LHCN-M2 (cell line): ENCODE results near the gene SLC13A2. TPM values are rescaled to one million over a fixed set of nuclear protein-coding genes. Genes with fewer than 3 reads are reported as not detected.
"Not testable (repeated sequence)": the region's sequence is repeated elsewhere in the genome, so short reads cannot be mapped to it uniquely, and the experiment has no call there.

Experiments
- DNase-seq: peaks from one replicate; pipeline ENCODE4 v3.0.0-alpha.2; 2012; ENCODE audit warnings: low read depth
- polyA plus RNA-seq: library from polyadenylated mRNA; unstranded; fragments of >200 nt; gene quantifications from one replicate; pipeline ENCODE4 v1.2.1, GENCODE V29; 2012; ENCODE audit warnings: missing spikeins
- total RNA-seq: library from RNA; depleted of rRNA; stranded (reverse); fragments of >200 nt; gene quantifications from 2 replicates; pipeline ENCODE4 v1.2.3, GENCODE V29; 2014; rRNA removed

Gene SLC13A2, protein sequence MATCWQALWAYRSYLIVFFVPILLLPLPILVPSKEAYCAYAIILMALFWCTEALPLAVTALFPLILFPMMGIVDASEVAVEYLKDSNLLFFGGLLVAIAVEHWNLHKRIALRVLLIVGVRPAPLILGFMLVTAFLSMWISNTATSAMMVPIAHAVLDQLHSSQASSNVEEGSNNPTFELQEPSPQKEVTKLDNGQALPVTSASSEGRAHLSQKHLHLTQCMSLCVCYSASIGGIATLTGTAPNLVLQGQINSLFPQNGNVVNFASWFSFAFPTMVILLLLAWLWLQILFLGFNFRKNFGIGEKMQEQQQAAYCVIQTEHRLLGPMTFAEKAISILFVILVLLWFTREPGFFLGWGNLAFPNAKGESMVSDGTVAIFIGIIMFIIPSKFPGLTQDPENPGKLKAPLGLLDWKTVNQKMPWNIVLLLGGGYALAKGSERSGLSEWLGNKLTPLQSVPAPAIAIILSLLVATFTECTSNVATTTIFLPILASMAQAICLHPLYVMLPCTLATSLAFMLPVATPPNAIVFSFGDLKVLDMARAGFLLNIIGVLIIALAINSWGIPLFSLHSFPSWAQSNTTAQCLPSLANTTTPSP
- total RNA-seq: not detected in 2 replicates
- polyA plus RNA-seq: not detected

DNA sequence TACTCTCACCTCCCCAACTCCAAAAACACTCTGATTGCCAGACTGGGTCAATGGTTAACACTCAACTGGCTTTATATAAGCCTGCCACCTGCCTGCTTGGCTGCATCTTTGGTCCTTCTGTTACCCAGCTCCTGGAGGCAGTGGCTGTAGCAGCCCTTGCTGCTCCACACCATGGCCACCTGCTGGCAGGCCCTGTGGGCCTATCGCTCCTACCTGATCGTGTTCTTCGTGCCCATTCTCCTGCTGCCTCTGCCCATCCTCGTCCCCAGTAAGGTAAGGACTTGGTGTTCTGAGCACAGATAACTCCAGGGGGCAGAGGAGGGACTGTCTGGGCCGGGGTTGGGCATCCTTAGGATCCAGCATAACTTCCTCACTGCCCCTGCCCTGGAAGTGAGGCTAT lies at the start of gene SLC13A2:
SLC13A2 (plus strand) TSS at position 103 of the 400 bp plus-strand sequence; CDS start at position 172, 69 bp downstream.
- DNase-seq: no peak

DNA sequence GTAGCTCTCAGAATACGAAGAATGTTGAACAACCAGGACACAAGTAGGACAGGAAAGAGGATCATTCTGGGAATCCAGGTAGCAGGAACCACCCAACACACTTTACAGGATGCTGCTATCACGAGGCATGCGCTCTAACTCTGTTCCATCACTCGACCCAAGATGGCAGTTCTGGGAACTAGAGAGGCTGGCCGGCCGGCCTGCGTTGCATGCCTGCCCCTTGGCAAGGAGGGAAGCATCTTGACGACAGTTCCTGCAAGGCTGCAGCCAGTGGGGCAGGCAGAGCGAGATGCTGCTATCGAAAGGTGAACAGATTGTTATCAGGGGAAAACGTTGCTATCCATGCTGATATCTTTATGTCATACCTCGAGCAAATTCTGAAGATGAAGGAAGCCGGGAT lies 48.2 kb upstream of the SLC13A2 start:
- no peak for DNase-seq

DNA sequence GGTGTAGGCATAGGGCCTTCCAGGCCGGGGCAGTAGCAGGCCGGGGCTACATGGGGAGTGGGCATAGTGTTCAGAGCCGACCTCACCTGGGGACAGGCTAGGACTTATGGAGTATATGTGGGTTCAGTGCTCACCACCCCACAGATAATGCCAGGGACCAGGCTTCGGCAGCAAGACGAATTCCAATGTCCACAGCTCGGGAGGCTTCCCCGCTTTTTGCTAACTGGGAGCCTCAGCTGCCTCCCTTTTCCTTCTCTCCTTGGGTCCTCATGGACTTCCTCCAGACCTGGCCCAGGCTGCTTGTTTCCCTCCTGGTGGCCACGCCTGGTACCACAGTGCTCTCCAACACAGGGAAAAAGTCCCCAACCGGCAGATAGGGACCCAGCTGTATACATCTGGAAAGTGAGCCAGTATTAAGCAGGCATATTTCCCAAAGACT lies 47.3 kb upstream of the SLC13A2 start:
- DNase-seq: no peak

DNA sequence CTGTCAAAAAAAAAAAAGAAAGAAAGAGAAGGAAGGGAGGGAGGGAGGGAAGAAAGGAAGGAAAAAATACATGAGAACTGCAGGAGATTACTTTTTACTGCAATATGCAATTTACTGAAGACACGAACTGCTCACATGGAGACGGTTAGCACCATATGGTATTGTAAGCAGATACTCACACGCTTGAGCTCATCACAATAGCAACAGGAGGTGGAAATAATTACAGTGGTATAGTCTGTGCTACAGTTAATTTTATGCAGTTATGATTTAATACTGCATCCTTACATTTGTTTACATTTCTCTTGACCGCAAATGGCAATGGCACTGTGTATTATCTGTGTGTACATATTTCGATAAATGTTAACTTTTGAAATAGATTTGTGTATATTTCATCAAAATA lies 46.1 kb upstream of the SLC13A2 start:
- DNase-seq: no peak

DNA sequence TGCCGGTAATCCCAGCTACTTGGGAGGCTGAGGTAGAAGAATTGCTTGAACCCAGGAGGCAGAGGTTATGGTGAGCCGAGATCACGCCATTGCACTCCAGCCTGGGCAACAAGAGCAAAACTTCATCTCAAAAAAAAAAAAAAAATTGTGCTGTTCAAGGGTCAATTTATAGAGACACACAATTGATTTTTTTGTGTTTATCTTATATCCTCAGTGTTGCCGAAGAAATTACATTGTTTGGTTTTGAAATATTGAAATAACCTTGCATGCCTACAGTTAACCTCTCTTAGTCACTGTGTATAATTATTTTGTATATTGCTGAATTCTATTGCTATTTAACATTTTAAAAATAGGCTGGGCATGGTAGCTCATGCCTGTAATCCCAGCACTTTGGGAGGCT lies 45.5 kb upstream of the SLC13A2 start:
- DNase-seq: not testable (repeated sequence)

DNA sequence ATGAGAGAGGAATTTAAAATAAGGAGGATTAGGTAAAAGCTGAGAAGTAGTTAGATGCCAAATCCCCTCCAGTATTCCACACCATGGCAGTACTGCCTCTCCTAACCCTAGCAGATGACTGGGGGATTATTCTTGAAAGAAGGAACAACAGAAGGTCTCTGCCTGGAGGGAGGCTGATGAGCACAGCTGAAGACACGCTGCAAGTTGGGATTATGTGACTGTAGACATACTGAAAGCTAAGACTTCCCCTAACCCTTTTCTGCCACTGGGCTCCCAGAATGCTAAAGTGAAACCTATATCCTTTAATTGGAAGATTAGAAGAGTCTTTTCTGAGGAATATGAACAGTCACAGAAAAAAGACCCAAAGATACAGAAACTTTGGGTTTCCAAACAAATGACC lies 39.7 kb upstream of the SLC13A2 start:
- no peak for DNase-seq

DNA sequence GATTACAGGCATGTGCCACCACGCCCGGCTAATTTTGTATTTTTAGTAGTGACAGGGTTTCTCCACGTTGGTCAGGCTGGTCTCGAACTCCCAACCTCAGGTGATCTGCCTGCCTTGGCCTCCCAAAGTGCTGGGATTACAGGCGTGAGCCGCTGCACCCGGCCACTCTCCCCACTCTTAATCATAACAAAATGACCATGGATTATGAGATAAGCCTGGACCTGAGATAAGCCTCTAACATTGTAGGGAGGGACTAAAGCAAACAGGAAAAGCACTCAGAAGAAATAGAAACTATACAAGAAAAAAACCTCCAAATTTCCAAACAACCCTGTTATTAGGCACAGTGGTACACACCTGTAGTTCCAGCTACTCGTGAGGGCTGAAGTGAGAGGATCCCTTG lies 39.1 kb upstream of the SLC13A2 start:
- not testable (repeated sequence) for DNase-seq

DNA sequence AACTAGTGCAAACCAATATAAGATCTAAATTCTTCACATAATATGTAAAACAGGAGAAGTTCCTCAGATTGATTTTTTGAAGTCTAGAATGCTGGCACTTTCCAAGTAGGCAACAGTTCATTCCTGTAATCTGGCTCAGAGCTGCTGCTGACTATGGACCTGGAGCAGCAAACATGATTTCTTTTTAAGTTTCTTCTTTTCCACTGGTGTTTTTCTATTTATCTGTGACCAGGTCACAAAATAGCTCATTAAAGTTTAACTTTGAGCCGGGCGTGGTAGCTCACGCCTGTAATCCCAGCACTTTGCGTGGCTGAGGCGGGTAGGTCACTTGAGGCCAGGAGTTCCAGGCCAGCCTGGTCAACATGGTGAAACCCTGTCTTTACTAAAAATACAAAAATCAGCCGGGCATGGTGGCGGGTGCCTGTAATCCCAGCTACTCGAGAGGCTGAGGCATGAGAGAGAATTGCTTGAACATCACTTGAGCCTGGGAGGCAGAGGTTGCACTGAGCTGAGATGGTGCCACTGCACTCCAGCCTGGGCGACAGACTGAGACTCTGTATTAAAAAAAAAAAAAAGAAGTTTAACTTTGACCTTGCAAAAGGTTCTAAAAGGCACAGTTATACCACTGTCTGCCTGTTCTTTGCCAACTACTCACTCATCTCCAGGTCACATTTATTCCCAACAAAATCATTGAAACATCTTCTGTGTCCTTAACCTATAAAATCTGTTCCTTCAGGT lies 29.4 kb upstream of the SLC13A2 start:
- DNase-seq: no peak

DNA sequence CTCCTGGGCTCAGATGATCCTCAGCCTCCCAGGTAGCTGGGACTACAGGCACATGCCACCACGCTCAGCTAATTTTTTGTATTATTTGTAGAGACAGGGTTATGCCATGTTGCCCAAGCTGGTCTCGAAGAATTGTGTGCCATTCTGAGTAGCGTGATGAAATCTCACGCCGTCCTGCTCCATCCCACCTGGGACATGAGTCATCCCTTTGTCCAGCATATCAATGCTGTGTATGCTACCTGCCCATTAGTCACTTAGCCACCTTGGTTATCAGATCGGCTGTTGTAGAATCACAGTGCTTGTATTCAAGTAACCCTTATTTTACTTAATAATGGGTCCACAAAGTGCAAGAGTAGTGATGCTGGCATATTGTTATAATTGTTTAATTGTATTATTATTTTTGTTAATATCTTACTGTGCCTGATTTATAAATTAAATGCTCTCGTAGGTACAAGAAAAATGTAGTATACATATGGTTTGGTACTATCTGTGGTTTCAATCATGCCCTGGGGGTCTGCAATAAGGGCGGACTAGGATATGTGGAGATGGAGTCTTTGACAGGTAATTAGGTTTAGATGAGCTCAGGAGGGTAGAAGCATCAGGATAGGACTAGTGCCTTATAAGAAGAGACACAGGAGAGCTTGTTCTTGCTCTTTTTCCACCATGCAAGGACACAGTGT lies 26.6 kb upstream of the SLC13A2 start:
- no peak for DNase-seq

DNA sequence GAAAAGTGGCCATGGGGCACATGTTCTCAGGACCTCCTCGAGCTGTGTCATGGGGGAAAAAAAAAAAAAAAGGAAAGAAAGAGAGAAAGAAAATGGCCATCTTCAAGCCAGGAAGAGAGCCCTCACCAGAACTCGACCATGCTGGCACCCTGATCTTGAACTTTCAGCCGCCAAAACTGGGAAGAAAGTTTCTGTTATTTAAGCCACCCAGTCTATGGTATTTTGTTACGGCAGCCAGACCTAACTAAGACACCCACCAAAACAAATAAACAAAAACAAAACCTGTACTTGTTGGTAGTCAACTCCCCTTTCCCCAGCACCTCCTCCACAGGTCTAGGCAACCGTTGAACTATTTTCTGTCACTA lies 26.1 kb upstream of the SLC13A2 start:
- DNase-seq: no peak

DNA sequence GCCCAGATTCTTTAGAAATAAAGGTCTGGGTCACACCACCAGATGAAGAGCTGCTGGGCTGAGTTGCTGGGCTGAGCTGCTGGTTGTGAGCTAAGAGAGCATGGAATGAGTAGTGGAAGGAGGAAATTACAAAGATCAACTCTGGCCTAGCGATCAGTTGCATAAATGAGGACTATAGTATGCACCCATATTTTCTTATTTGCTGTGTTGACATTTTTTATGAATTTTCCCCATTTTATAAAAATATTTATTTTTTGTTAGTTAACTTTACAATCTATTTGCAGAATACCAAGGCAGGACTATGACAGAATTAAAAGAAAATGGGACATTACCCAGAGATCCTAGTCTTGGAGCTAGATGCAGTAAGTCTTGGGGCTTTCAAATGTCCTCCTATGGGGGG lies 23.6 kb upstream of the SLC13A2 start:
- DNase-seq: no peak

DNA sequence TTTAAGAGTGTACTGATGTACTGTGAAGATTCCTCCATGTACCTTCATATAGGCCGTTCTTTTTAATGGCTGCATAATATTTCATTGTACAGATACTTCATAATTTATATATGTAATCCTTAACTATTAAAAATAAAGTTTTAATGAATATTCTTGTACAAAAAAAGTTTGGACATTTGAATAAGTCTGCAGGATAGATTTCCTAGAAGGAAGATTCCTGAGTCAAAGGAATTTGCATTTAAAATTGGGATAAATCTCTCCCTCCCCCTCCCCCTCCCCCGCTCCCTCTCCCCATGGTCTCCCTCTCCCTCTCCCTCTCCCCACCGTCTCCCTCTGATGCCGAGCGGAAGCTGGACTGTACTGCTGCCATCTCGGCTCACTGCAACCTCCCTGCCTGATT lies 15.6 kb upstream of the SLC13A2 start:
- DNase-seq: no peak

DNA sequence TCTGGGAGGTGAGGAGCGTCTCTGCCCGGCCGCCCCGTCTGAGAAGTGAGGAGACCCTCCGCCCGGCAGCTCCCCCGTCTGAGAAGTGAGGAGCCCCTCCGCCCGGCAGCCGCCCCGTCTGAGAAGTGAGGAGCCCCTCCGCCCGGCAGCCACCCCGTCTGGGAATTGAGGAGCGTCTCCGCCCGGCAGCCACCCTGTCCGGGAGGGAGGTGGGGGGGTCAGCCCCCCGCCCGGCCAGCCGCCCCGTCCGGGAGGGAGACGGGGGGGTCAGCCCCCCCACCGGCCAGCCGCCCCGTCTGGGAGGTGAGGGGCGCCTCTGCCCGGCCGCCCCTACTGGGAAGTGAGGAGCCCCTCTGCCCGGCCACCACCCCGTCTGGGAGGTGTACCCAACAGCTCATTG lies 14.6 kb upstream of the SLC13A2 start:
- DNase-seq: not testable (repeated sequence)

DNA sequence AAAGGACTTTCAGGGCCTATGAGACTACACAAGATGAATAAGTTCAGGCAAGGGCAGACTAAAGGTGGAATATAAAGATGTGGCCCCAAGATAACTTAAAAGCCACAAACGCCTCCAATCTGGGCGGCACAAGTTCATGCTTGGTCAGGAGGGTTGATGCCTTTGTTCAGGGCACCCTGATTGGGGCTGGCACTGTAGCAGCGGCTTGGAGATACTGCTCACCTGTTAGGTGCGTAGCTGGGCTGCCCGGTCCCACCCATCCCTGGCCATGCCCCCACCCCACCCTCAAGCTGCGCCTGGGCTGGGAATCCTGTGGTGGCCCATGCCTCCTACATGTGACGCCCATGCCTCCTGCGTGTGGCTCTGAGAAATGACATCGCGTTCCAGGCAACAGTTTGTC lies 12.5 kb upstream of the SLC13A2 start:
- DNase-seq: no peak

DNA sequence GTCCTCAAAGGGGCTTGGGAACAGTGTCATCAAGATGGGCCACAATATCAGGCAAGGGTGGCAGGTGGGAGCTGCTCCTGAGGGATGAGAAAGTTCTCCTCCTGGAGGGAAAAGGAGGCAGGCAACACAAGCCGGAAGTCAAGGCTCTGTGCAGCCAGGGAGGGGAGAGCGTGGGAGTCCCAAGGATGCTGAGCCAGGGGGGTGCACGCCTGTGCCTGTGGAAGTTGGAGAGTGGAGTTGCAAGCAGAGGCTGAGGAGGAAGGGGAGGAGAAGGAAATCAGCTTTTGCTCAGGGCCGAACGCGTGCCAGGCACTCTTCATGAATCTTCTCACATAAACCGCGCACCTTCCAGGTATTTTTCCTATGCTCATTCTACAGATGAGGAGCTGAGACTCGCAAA lies 7.4 kb upstream of the SLC13A2 start:
- DNase-seq: no peak

DNA sequence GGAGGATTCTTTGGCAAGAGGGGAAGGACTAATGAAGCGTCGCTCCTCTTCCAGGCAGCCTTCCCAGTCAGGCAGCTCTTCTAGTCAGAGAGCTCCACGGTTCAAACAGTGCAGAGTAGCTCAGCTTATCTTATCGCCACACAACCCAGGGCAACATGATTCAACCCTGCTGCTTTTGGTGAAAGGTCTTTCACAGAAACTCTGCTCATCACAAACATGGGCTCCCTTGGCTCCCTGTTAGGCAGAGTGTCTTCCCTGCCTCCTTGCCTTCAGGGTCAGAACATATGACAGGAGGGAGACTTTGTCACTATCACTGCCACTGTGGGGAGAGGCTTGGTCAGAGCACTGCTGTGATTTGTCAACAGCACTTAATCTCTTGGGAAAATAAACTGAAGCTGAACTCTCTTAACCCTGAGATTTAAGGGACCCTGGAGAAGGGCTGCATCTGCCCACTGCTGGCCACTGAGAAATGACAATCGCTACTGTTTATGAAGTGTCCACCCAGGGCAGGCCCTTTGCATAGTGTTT lies 6.9 kb upstream of the SLC13A2 start:
- no peak for DNase-seq

DNA sequence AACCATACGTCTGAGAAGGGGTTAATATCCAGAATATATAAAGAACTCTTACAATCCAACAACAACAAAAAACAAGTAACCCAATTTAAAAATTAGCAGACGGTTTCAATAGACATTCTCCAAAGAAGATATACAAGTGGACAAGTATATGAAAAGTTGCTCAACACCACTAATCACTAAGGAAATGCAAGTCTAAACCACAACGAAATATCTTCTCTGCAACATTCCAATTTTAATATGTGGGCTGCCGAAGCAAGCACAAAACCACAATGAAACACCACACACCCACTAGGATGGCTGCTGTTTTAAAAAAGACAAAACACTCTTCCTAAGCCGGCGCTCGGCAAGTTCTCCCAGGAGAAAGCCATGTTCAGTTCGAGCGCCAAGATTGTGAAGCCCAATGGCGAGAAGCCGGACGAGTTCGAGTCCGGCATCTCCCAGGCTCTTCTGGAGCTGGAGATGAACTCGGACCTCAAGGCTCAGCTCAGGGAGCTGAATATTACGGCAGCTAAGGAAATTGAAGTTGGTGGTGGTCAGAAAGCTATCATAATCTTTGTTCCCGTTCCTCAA lies 5.9 kb upstream of the SLC13A2 start:
- DNase-seq: peak; percentile 46

DNA sequence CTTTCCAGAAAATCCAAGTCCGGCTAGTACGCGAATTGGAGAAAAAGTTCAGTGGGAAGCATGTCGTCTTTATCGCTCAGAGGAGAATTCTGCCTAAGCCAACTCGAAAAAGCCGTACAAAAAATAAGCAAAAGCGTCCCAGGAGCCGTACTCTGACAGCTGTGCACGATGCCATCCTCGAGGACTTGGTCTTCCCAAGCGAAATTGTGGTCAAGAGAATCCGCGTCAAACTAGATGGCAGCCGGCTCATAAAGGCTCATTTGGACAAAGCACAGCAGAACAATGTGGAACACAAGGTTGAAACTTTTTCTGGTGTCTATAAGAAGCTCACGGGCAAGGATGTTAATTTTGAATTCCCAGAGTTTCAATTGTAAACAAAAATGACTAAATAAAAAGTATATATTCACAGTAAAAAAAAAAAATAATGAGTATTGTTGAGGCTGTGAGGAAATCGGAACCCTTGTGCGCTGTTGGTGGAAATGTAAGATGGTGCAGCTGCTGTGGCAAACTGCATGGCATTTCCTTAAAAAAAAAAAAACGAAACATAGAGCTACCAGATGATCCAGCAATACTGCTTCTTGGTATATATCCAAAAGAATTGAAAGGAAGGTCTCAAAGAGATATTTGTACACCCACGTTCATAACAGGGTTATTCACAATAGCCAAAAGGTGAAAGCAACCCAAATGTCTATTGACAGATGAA lies 5.3 kb upstream of the SLC13A2 start:
- DNase-seq: peak; percentile 28

DNA sequence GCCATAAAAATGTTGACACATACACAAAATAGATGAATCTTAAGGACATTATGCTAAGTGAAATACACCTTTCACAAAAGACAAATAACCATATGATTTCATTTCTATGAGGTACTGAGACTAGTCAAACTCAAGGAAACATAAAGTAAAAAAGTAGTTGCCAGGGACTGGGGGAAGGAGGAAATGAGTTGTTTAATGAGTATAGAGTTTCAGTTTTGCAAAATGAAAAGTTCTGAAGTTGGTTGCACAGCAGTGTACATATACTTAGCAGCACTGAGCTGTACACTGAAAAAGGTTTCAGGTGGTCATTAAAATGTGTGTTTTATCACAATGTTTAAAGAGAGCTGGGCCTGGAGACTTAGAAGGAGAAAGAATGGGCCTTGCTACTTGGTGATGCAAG lies 4.7 kb upstream of the SLC13A2 start:
- DNase-seq: no peak

DNA sequence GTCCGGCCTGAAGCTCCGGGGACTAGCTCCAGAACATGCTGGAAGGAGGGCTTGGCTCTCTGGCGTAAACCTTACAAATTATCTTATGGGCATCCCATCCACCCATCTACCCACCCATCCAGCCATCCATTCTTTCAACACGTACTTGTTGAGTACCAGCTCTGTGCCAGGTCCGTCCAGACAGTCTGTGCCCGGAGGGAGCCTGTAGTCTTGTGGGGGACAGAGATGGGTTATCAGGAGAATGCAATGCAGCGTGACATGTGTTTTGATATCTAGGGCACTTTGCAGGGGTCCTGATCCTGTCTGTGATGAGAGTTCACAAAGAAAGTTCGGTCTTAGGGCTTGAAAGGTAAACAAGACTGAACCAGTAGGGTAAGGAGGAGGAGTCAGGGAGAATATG lies 4.1 kb upstream of the SLC13A2 start:
- no peak for DNase-seq
